NCI-H345 treated with DMSO at 0.1 percent for 48 hours (cell line): ENCODE measurements around the gene GDPD5.

Source experiments
- DNase-seq: peaks from one replicate; lab custom pipeline; 2025; ENCODE audit not compliant: unreplicated experiment; lab: John Stamatoyannopoulos, UW

Gene GDPD5

GRCh38 chr11:75403983-75404658 lies 121.6 kb downstream of the GDPD5 start:
- DNase-seq: no peak

GRCh38 chr11:75403037-75403436 lies 122.7 kb downstream of the GDPD5 start:
- DNase-seq: no peak

- DNase-seq: no peak
Measured at GRCh38 chr11:75402002-75402773, 123.6 kb downstream of the GDPD5 start.

DNA sequence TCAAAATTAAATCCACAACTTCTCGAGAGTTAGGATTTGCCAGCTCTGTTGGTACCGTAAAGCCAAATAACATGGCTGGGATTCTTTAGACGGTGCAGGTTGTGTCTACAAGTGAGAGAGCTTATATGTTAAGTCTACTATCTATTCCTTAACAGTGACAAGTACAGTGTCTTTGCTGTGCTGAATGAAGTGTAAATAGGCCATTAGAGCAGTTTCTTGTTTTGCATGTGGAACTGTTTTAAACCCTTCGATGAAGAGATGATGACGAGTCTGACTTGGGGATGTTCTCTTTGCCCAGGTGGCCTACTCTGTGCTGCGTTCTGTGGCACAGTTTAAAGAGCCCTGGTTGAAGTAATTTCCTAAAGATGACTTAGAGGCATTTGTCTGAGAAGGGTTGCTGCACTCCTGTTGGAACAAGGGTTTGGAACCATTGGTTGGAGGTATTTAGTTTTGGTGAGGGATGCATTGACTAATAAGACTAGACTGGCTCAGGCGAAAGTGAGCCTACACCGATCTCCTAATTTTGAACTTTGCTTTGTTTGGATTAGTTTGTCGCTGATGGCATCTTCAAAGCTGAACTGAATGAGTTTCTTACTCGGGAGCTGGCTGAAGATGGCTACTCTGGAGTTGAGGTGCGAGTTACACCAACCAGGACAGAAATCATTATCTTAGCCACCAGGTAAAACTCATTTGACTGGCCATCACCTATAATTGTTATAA lies 125.4 kb downstream of the GDPD5 start:
- no peak for DNase-seq

GRCh38 chr11:75399344-75400145 lies 126.2 kb downstream of the GDPD5 start, which contains the start of gene RPS3:
TSS of gene RPS3 (plus strand) at chr11:75399518. CDS start at chr11:75399548, 30 bp downstream.
- DNase-seq: peak; percentile 87

DNA sequence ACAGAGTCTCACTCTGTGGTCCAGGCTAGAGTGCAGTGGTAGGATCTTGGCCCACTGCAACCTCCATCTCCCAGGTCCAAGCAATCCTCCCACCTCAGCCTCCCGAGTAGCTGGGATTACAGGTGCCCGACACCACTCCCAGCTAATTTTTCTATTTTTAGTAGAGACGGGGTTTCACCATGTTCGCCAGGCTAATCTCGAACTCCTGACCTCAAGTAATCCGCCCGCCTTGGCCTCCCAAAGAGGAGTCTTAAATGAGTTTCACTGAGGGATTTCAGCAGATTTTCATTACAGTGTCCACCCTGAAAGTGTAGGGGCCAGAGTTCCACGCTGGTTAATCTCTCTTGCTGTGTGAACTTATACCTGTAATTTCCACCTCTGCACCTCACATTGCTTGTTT lies 126.8 kb downstream of the GDPD5 start:
- no peak for DNase-seq

DNA sequence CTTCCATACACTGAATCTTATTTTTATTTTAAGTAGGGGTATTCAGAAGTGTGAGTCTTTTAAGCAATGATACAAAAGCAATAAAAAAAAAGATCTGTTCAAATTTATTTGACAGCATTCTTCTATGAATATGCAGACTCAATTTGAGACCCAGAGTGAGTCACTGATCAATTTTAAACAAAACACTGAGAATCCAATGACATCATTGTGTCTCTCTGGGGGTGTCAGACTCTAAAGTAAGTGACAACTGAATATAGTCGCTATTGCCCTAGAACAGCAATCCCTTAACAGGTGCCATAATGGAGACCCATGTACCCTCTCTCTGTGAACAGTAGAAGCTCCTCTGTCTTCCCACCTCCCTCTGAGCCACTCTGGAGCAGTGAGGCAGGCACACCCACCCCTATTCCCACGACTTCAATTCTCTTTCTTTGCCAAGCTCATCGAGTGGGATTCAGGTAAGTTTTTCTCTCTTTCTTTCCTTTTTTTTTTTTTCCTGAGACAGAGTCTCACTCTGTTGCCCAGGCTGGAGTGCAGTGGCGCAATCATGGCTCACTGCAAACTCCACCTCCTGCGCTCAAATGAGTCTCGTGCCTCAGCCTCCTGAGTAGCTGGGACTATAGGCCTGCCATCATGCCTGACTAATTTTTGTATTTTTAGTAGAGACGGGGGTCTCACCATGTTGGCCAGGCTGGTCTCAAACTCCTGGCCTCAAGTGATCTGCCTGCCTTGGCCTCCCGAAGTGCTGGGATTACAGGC lies 131.5 kb downstream of the GDPD5 start:
- DNase-seq: no peak

GRCh38 chr11:75389925-75390324 lies 135.8 kb downstream of the GDPD5 start:
- no peak for DNase-seq

GRCh38 chr11:75389276-75389605 lies 136.5 kb downstream of the GDPD5 start:
- DNase-seq: no peak

- peak; percentile 95 for DNase-seq
Measured at GRCh38 chr11:75388386-75389275, 137.1 kb downstream of the GDPD5 start.

- no peak for DNase-seq
Measured at GRCh38 chr11:75387736-75388294, 137.9 kb downstream of the GDPD5 start.

- DNase-seq: no peak
Measured at GRCh38 chr11:75386942-75387630, 138.7 kb downstream of the GDPD5 start.
